Memory B cell (primary cell): Measurements from ENCODE around the gene MRPL42.

Experiments used
- ATAC-seq: fragments of 150-1000 bp; cut with Tn5 transposase; 2 replicates; pipeline ENCODE4 v1.10.0; 2021; ENCODE audit warnings: low read depth, mild to moderate bottlenecking, moderate library complexity
- DNase-seq, 2 donors: peaks; one replicate each; pipeline ENCODE4 v3.0.0; 2022; ENCODE audit warnings: low spot score in 2 of 2
- H3K27ac Mint-ChIP-seq: one replicate; pipeline ENCODE4 v1.8.0; 2022; ENCODE audit warnings: mild to moderate bottlenecking, moderate library complexity, mixed read lengths
- H3K27me3 Mint-ChIP-seq: one replicate; pipeline ENCODE4 v1.8.0; 2022; ENCODE audit warnings: mixed read lengths
- H3K36me3 Mint-ChIP-seq: one replicate; pipeline ENCODE4 v1.8.0; 2022; ENCODE audit warnings: mild to moderate bottlenecking, mixed read lengths
- H3K4me1 Mint-ChIP-seq: one replicate; pipeline ENCODE4 v1.8.0; 2022; ENCODE audit warnings: mixed read lengths
- H3K4me3 Mint-ChIP-seq: one replicate; pipeline ENCODE4 v1.8.0; 2022; ENCODE audit warnings: mild to moderate bottlenecking, moderate library complexity, mixed read lengths
- H3K9me3 Mint-ChIP-seq: one replicate; pipeline ENCODE4 v1.8.0; 2022; ENCODE audit warnings: mixed read lengths

Gene MRPL42

GRCh38 chr12:93440043-93440835 lies 27.1 kb upstream of the MRPL42 start:
- peak overlapping the region; percentile 95 for H3K27ac Mint-ChIP-seq
- DNase-seq (no peak), ATAC-seq (no peak)
- no peaks in the 10 kb centered on the region for H3K9me3 Mint-ChIP-seq
- H3K4me3 Mint-ChIP-seq = peak overlapping the region; percentile 96
- H3K36me3 Mint-ChIP-seq = no peaks in the 10 kb centered on the region
- no peaks in the 10 kb centered on the region for H3K27me3 Mint-ChIP-seq
- H3K4me1 Mint-ChIP-seq = peaks cover 45% of the 10 kb centered on the region

- DNase-seq (peak in 1 of 2 donors; percentile 20), ATAC-seq (no peak)
- H3K27me3 Mint-ChIP-seq = no peaks in the 10 kb centered on the region
- H3K27ac Mint-ChIP-seq = peak overlapping the region; percentile 97
- H3K4me3 Mint-ChIP-seq = peak overlapping the region; percentile 96
- peaks cover 44% of the 10 kb centered on the region for H3K4me1 Mint-ChIP-seq
- no peaks in the 10 kb centered on the region for H3K36me3 Mint-ChIP-seq
- H3K9me3 Mint-ChIP-seq = no peaks in the 10 kb centered on the region
These were observed 26.2 kb upstream of the MRPL42 start for GRCh38 chr12:93441081-93441616.

GRCh38 chr12:93441617-93442410 lies 25.5 kb upstream of the MRPL42 start, which contains the start of gene UBE2N:
TSS of gene UBE2N (minus strand) at chr12:93441947. CDS start at chr12:93441884, 63 bp downstream.
- Mint-ChIP-seq H3K27ac (peak within 1 kb of the TSS; percentile 97), H3K36me3 (no peaks in the 10 kb centered on the region), H3K4me1 (peaks cover 38% of the 10 kb centered on the region)

GRCh38 chr12:93442411-93443340 lies 24.6 kb upstream of the MRPL42 start:
- DNase-seq = no peak
- H3K27me3 Mint-ChIP-seq = no peaks in the 10 kb centered on the region
- peak overlapping the region; percentile 91 for H3K4me3 Mint-ChIP-seq
- peak overlapping the region; percentile 97 for H3K27ac Mint-ChIP-seq
- no peaks in the 10 kb centered on the region for H3K9me3 Mint-ChIP-seq
- no peaks in the 10 kb centered on the region for H3K36me3 Mint-ChIP-seq
- peaks cover 34% of the 10 kb centered on the region for H3K4me1 Mint-ChIP-seq
- no peak for ATAC-seq

More at GRCh38 chr12:93441617-93442410, 25.5 kb upstream of the MRPL42 start, which contains the start of gene UBE2N:
- ATAC-seq = peak; percentile 83
- peak within 1 kb of the TSS; percentile 96 for H3K4me3 Mint-ChIP-seq
- peak; percentile 96 to 97 for DNase-seq
- H3K27me3 Mint-ChIP-seq = no peaks in the 10 kb centered on the region
- H3K9me3 Mint-ChIP-seq = no peaks in the 10 kb centered on the region

- DNase-seq (no peak), ATAC-seq (no peak)
- no peaks in the 10 kb centered on the region for H3K36me3 Mint-ChIP-seq
- no peaks in the 10 kb centered on the region for H3K27me3 Mint-ChIP-seq
- no peak overlapping the region for H3K4me3 Mint-ChIP-seq
- no peaks in the 10 kb centered on the region for H3K9me3 Mint-ChIP-seq
- H3K4me1 Mint-ChIP-seq = peaks cover 30% of the 10 kb centered on the region
- no peak overlapping the region for H3K27ac Mint-ChIP-seq
These were observed 23.7 kb upstream of the MRPL42 start for GRCh38 chr12:93443576-93443975.

- peaks cover 27% of the 10 kb centered on the region for H3K4me1 Mint-ChIP-seq
- H3K4me3 Mint-ChIP-seq = no peak overlapping the region
- DNase-seq (no peak), ATAC-seq (no peak)
- H3K9me3 Mint-ChIP-seq = no peaks in the 10 kb centered on the region
- peak overlapping the region; percentile 74 for H3K27ac Mint-ChIP-seq
- H3K36me3 Mint-ChIP-seq = no peaks in the 10 kb centered on the region
- no peaks in the 10 kb centered on the region for H3K27me3 Mint-ChIP-seq
These were observed 19.6 kb upstream of the MRPL42 start for GRCh38 chr12:93447555-93448290.

- H3K36me3 Mint-ChIP-seq = no peaks in the 10 kb centered on the region
- peak overlapping the region; percentile 25 for H3K4me3 Mint-ChIP-seq
- no peak for DNase-seq
- H3K27ac Mint-ChIP-seq = peak overlapping the region; percentile 68
- no peaks in the 10 kb centered on the region for H3K27me3 Mint-ChIP-seq
- peak; percentile 35 for ATAC-seq
- H3K4me1 Mint-ChIP-seq = peaks cover 23% of the 10 kb centered on the region
- no peaks in the 10 kb centered on the region for H3K9me3 Mint-ChIP-seq
These were observed 18.5 kb upstream of the MRPL42 start for GRCh38 chr12:93448796-93449195.

GRCh38 chr12:93449277-93449676 lies 18.0 kb upstream of the MRPL42 start:
- Mint-ChIP-seq H3K4me3 (peak overlapping the region; percentile 25), H3K4me1 (peaks cover 23% of the 10 kb centered on the region), H3K27ac (peak overlapping the region; percentile 68), H3K9me3 (no peaks in the 10 kb centered on the region), H3K36me3 (no peaks in the 10 kb centered on the region), H3K27me3 (no peaks in the 10 kb centered on the region)
- DNase-seq = peak in 1 of 2 donors; percentile 43
- ATAC-seq = peak; percentile 99

- Mint-ChIP-seq H3K9me3 (no peaks in the 10 kb centered on the region), H3K27ac (no peak overlapping the region), H3K4me3 (no peak overlapping the region), H3K27me3 (no peaks in the 10 kb centered on the region), H3K4me1 (peaks cover 23% of the 10 kb centered on the region), H3K36me3 (no peaks in the 10 kb centered on the region)
- ATAC-seq (no peak), DNase-seq (no peak)
These were observed 15.7 kb upstream of the MRPL42 start for GRCh38 chr12:93451423-93452158.

GRCh38 chr12:93453633-93454032 lies 13.7 kb upstream of the MRPL42 start:
- H3K36me3 Mint-ChIP-seq = no peaks in the 10 kb centered on the region
- DNase-seq = no peak
- H3K9me3 Mint-ChIP-seq = no peaks in the 10 kb centered on the region
- peaks cover 16% of the 10 kb centered on the region for H3K4me1 Mint-ChIP-seq
- H3K27me3 Mint-ChIP-seq = no peaks in the 10 kb centered on the region
- ATAC-seq = no peak
- no peak overlapping the region for H3K27ac Mint-ChIP-seq
- H3K4me3 Mint-ChIP-seq = no peak overlapping the region

GRCh38 chr12:93456077-93456476 lies 11.2 kb upstream of the MRPL42 start:
- DNase-seq = no peak
- Mint-ChIP-seq H3K27me3 (no peaks in the 10 kb centered on the region), H3K4me1 (peaks cover 3% of the 10 kb centered on the region), H3K36me3 (no peaks in the 10 kb centered on the region), H3K27ac (no peak overlapping the region), H3K9me3 (no peaks in the 10 kb centered on the region), H3K4me3 (no peak overlapping the region)
- no peak for ATAC-seq

GRCh38 chr12:93459097-93459496 lies 8.2 kb upstream of the MRPL42 start:
- Mint-ChIP-seq H3K4me3 (no peak overlapping the region), H3K4me1 (peaks cover 3% of the 10 kb centered on the region), H3K27me3 (no peaks in the 10 kb centered on the region), H3K9me3 (no peaks in the 10 kb centered on the region), H3K36me3 (no peaks in the 10 kb centered on the region), H3K27ac (no peak overlapping the region)
- DNase-seq = no peak
- no peak for ATAC-seq
